NCI-H2081 (cell line): ENCODE data around the gene TEC.
"Not testable (repeated sequence)": the region's sequence is repeated elsewhere in the genome, so short reads cannot be mapped to it uniquely, and the experiment has no call there.

Experiments used
- DNase-seq, 2 experiments: peaks; one replicate each; lab custom pipeline; 2025; lab: John Stamatoyannopoulos, UW

Gene TEC

DNA sequence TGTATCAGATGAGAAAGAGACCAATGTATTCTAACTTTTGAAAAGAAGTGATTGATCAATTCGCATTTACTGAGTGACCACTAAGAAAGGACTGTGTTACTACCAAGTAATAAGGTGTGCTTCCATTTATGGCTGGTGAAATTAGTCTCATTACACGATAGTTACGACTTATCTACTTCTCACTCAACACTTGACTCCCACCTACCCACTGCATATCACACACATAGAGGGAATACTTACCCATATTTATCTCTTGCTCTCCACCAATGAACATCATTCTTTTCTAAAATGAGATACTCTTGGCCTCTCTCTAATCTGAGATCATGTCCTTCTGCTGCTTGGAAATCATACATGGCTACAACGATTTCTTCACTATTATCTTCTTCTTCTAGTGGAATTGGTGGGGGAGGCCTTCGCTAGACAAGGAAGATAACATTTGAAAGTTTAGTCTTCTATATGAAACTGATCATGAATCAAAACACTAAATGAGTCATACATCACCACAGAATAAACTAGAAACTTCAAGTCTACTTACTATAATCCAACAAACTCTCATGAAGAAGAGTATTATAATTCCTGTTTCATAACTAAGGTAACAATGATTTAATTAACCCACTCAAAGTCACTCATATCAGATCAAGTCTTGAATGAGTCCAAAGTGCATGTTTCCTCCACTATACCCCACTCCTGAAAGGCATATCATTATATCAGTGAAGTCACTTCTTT lies 101.9 kb downstream of the TEC start:
- DNase-seq: no peak

DNA sequence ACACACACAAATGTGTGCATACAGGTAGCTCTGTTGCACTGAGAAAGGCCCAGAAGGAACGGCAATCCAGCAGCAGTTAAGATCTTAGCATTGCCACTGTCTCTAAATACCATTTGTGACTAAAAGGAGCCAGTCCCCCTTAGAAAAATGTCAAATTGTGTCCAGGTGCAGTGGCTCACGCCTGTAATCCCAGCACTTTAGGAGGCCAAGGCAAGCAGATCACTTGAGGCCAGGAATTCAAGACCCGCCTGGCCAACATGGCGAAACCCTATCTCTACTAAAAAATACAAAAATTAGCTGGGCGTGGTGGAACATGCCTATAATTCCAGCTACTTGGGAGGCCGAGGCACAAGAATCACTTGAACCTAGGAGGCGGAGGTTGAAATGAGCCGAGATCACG lies 105.1 kb downstream of the TEC start:
- not testable (repeated sequence) for DNase-seq

GRCh38 chr4:48163746-48164145 lies 105.9 kb downstream of the TEC start:
- no peak for DNase-seq

DNA sequence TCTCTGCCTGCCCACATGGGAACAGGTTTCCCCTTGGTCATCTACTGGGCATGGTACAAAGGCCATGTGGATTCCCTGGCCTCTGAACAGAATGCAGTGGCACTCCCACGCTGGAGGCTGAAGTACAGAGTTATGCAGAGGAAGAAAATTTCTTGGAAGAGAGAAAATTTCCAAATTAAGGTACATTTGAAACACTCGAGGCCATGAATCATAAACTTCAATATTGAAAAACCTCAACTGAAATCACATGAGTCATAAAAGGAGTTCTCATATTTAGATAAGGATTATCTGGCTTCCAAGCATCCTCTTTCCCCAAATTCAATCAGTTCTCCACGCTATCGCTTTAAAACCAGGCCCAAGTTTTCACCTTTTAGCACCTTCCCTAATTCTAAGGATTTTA lies 107.5 kb downstream of the TEC start:
- DNase-seq: no peak

GRCh38 chr4:48157271-48157670 lies 112.4 kb downstream of the TEC start:
- DNase-seq: no peak

GRCh38 chr4:48156423-48156822 lies 113.2 kb downstream of the TEC start:
- no peak for DNase-seq

DNA sequence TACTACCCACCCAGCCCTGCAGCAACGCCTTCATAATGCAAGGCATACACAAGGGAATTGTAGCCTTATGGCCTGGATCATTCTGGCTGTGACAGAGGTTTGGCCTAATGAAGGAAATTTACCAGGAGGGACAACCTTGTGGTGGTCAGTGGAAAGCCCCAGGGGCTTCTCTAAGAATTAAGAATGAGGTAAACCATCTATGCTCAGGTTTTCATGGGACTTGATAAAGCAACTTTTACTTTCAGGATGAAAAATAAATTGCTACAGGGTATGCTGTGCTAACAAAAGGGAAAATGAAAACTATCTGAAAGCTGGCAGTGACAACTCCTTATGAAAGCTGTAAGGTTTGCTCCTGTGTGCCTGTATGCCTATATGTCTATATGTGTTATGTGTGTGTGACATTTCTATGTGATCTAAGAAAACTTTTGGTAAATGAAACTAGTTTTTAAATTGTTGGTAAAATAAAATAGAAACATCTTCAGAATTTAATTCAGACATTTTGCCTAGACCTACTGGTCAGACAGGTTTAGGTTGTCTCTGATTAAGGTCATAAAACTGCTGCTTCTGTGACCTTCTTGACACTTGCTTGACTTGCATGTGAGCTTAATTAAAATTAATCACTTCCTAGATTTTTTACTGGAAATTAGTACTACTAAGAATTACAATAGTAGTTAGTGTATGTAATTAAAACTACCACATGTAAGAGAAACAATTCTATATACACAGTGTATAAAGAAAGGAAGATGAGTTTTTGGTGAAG lies 115.7 kb downstream of the TEC start:
- no peak for DNase-seq

DNA sequence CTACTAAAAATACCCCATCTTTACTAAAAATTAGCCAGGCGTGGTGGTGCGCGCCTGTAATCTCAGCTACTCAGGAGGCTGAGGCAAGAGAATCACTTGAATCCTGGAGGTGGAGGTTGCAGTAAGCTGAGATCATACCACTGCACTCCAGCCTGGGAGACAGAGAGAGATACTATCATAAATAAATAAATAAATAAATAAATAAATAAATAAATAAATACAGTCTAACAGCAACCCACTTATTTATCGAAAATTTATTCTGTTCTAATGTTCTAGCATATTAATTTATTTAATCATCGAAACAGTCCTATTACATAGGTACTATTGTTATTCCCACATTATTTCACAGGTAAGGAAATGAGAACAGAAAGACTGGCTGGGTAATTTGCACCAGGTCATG lies 117.4 kb downstream of the TEC start:
- DNase-seq: no peak

GRCh38 chr4:48149827-48150370 lies 119.7 kb downstream of the TEC start:
- DNase-seq: no peak

DNA sequence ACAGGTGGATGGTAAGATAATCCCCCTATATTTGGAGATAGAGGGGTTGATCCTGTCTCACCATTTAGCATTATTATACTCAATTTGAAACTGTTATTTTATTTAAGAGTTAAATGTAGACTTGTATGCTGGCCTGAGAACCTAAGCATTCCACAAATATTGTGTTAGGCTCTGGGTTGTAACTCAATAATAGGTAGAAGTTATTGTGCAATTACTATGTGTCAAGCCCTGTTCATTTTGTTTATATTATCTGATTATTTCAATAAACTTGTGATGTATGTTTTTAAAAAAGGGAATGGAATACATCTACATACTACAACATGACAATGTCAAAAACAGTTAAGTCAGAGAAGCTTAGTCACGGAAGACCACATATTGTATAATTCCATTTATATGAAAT lies 122.0 kb downstream of the TEC start:
- DNase-seq: no peak

- peak; percentile 51 to 69 for DNase-seq
These were observed 128.6 kb downstream of the TEC start for GRCh38 chr4:48141048-48141447.

GRCh38 chr4:48139691-48140090 lies 129.9 kb downstream of the TEC start:
- peak; percentile 15 to 49 for DNase-seq

GRCh38 chr4:48138936-48139335 lies 130.7 kb downstream of the TEC start:
- DNase-seq: peak; percentile 7 to 53

GRCh38 chr4:48138511-48138910 lies 131.1 kb downstream of the TEC start:
- no peak for DNase-seq

DNA sequence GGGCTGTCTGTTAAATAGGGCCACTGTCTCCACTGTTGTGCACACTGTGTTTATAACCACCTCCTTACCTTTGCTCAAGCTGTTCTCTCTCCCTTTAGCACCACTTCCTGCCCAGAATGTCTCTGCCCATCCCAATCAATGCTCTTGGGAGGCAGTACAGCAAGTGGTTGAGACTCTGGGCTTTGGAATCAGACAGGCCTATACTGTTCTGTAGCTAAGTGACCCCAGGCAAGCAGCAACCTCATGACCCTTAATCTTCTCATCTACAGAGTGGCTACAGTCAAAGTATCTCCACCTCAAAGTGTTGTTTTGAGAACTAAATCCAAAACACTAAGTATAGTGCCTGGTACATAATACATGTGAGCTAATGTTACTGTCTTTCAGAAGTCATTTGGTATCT lies 131.8 kb downstream of the TEC start:
- no peak for DNase-seq

DNA sequence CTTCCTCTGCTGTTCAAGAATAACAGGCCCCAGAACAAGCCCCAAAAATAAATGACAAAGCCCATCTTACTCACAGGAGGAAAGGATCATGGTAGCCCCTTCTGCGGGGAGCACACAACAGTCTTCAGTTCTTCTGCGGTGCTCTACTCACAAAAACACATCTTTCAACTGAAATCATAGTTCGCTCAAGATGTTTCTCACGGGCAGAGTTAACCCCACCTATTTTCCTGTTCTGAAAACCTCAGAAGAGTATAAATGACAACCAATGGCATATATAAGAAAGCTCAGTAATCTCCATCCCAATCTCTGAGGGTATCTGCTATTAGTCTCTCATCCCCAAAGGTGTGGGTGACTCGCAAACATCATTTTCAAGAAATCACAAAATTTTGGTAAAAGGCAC lies 135.6 kb downstream of the TEC start, which contains the start of gene TXK:
Gene TXK (minus strand): TSS at position 170 of the 400 bp plus-strand sequence. CDS start 80 bp downstream, at position 90.
- no peak for DNase-seq

GRCh38 chr4:48133669-48134068 lies 136.0 kb downstream of the TEC start:
- DNase-seq: peak in 1 of 2 experiments; percentile 14

- no peak for DNase-seq
These were observed 137.9 kb downstream of the TEC start for GRCh38 chr4:48131736-48132135.

DNA sequence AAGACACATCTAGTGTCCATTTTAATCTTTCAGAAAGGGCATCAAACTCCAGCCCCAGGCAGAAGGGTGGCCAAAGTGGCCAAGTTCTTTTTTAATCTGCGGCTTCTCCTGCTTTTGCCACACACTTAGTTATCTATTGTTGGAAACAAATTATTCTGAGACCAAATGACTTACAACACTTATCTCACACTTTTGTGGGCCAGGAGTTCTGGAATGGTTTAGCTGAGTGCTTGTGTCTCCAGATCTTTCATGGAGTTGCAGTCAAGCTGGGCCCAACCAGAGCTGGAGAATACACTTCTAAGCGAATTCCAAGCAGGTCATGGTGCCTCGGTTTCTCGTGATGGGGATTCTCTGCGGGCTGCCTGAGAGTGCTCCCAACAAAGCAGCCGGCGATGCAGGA lies 139.5 kb downstream of the TEC start:
- DNase-seq: no peak

DNA sequence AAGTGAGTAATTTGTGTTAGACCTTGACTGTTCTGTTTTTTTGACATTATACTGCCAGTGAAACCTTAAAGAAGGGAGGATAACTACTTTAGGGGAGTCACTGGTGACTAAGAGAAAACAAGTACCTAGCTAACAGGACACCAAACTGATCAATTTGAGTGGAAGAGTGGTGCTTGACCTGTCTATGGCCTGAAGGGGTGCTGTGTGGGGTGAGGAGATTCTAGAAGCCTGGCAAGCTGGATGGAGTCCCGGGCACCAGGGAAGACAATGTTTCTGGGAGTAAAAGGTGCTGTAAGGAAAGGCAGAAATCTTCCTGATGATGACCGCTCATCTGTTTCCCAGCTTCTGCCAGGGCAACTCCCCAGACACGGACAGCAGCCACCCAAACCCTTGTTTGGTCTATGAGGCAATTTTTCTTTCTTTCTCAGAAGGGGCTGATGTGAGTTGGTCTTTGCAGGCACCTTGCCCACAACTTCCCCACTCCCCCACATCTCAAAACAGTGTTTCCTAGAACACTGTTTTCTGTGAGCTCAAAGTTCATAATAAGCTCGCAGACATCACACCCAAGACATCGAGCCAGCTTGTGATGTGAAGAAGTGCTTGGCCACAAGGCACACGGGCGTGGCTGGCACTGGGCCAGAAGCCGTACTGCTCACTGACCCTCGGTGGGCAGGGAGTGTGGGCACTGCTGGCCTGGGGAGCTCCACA lies 140.2 kb downstream of the TEC start:
- DNase-seq: no peak

GRCh38 chr4:48127682-48128404 lies 141.8 kb downstream of the TEC start:
- peak; percentile 55 to 70 for DNase-seq

- DNase-seq: peak in 1 of 2 experiments; percentile 23
These were observed 142.4 kb downstream of the TEC start for GRCh38 chr4:48127231-48127630.
